Smooth muscle cell (in vitro differentiated cells): ENCODE data around the gene MIEF1. TPM values are rescaled to one million over a fixed set of nuclear protein-coding genes. Genes with fewer than 3 reads are reported as not detected.
A peak's percentile ranks its signal among the peaks of the same experiment; 100 is the strongest.

ENCODE experiments used
- DNase-seq: peaks from one replicate; lab custom pipeline; 2025; ENCODE audit not compliant: unreplicated experiment; lab: John Stamatoyannopoulos, UW
- H2AFZ ChIP-seq: fragments of 200-600 bp; sonication (generic); 2 replicates; pipeline ENCODE4 v1.6.0; 2016; ENCODE audit warnings: antibody characterized with exemption, low read depth, mild to moderate bottlenecking
- H3F3A ChIP-seq: fragments of 200-600 bp; sonication (generic); 2 replicates; pipeline ENCODE4 v1.6.0; 2017; ENCODE audit warnings: antibody characterized with exemption, low read depth
- H3K27ac ChIP-seq: fragments of 200-600 bp; sonication (generic); 2 replicates; pipeline ENCODE4 v1.5.1; 2016; ENCODE audit warnings: low read depth, mild to moderate bottlenecking
- H3K27me3 ChIP-seq: fragments of 200-600 bp; sonication (generic); 2 replicates; pipeline ENCODE4 v1.6.1; 2016; ENCODE audit warnings: low read depth, mild to moderate bottlenecking
- H3K36me3 ChIP-seq: fragments of 200-600 bp; sonication (generic); 2 replicates; pipeline ENCODE4 v1.5.1; 2016; ENCODE audit warnings: low read depth
- H3K4me1 ChIP-seq: fragments of 200-600 bp; sonication (generic); 2 replicates; pipeline ENCODE4 v1.5.1; 2016; ENCODE audit warnings: low read depth
- H3K4me2 ChIP-seq: fragments of 200-600 bp; sonication (generic); 2 replicates; pipeline ENCODE4 v1.6.0; 2016; ENCODE audit warnings: mild to moderate bottlenecking
- H3K4me3 ChIP-seq: fragments of 200-600 bp; sonication (generic); 2 replicates; pipeline ENCODE4 v1.5.1; 2016; ENCODE audit warnings: mild to moderate bottlenecking
- H3K79me2 ChIP-seq: fragments of 200-600 bp; sonication (generic); 2 replicates; pipeline ENCODE4 v1.6.0; 2016; ENCODE audit warnings: low read depth, mild to moderate bottlenecking
- H3K9ac ChIP-seq: fragments of 200-600 bp; sonication (generic); 2 replicates; pipeline ENCODE4 v1.6.0; 2016; ENCODE audit warnings: low read depth
- H3K9me3 ChIP-seq: fragments of 200-600 bp; sonication (generic); replicated peaks from 2 replicates; pipeline ENCODE4 v1.5.1; 2016; ENCODE audit warnings: low read depth
- H4K20me1 ChIP-seq: fragments of 200-600 bp; sonication (generic); 2 replicates; pipeline ENCODE4 v1.6.0; 2016; ENCODE audit warnings: low read depth
- WGBS: methylation state at CpG from one replicate; pipeline ENCODE4 v1.1.7; 2016; ENCODE audit warnings: low lambda C conversion rate; 5-methylcytosine and 5-hydroxymethylcytosine counted together
- polyA plus RNA-seq: library from polyadenylated mRNA; unstranded; fragments of >200 nt; fragmentation: Nextera tagmentation; extraction: Ambion mirVana; gene quantifications from 2 replicates; pipeline ENCODE4 v1.2.1, GENCODE V29; 2016
- total RNA-seq: library from RNA; depleted of rRNA; stranded (reverse); fragments of >200 nt; gene quantifications from 2 replicates; pipeline ENCODE4 v1.2.3, GENCODE V29; 2014
- TF ChIP-seq, protein P1 (sequence below): fragments of 200-600 bp; sonication (generic); IDR thresholded peaks from 2 replicates; pipeline ENCODE4 v1.5.1; 2017; ENCODE audit warnings: borderline replicate concordance, mild to moderate bottlenecking, antibody characterized with exemption; ENCODE audit not compliant: insufficient read depth, poor library complexity, severe bottlenecking

The MIEF1 gene
- total and polyA plus RNA-seq, 2 experiments from 2014 or later: 11.1 to 14.5 TPM

DNA sequence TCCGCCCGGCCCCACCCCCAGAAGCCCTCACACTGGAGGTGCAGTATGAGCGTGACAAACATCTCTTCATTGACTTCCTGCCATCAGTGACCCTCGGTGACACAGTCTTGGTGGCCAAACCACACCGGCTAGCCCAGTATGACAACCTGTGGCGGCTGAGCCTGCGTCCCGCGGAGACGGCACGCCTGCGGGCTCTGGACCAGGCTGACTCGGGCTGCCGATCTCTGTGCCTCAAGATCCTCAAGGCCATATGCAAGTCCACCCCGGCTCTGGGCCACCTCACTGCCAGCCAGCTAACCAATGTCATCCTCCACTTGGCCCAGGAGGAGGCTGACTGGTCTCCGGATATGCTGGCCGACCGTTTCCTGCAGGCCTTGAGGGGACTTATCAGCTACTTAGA lies 11.7 kb downstream of the MIEF1 start:
- TF ChIP-seq, protein P1, sequence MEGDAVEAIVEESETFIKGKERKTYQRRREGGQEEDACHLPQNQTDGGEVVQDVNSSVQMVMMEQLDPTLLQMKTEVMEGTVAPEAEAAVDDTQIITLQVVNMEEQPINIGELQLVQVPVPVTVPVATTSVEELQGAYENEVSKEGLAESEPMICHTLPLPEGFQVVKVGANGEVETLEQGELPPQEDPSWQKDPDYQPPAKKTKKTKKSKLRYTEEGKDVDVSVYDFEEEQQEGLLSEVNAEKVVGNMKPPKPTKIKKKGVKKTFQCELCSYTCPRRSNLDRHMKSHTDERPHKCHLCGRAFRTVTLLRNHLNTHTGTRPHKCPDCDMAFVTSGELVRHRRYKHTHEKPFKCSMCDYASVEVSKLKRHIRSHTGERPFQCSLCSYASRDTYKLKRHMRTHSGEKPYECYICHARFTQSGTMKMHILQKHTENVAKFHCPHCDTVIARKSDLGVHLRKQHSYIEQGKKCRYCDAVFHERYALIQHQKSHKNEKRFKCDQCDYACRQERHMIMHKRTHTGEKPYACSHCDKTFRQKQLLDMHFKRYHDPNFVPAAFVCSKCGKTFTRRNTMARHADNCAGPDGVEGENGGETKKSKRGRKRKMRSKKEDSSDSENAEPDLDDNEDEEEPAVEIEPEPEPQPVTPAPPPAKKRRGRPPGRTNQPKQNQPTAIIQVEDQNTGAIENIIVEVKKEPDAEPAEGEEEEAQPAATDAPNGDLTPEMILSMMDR: no peak
- Histone ChIP-seq H3K9me3 (no peaks in the 10 kb centered on the region), H3K79me2 (peaks cover 20% of the 10 kb centered on the region), H3K9ac (no peak overlapping the region), H3K27me3 (no peaks in the 10 kb centered on the region), H3K27ac (no peak overlapping the region), H3K36me3 (no peaks in the 10 kb centered on the region), H3K4me1 (peaks cover 6% of the 10 kb centered on the region), H2AFZ (no peak overlapping the region), H4K20me1 (peaks cover 32% of the 10 kb centered on the region), H3K4me2 (no peak overlapping the region), H3K4me3 (no peak overlapping the region), H3F3A (peaks cover 7% of the 10 kb centered on the region)
- WGBS: 96% methylated on average over 18 of the region's 18 CpGs
- no peak for DNase-seq

DNA sequence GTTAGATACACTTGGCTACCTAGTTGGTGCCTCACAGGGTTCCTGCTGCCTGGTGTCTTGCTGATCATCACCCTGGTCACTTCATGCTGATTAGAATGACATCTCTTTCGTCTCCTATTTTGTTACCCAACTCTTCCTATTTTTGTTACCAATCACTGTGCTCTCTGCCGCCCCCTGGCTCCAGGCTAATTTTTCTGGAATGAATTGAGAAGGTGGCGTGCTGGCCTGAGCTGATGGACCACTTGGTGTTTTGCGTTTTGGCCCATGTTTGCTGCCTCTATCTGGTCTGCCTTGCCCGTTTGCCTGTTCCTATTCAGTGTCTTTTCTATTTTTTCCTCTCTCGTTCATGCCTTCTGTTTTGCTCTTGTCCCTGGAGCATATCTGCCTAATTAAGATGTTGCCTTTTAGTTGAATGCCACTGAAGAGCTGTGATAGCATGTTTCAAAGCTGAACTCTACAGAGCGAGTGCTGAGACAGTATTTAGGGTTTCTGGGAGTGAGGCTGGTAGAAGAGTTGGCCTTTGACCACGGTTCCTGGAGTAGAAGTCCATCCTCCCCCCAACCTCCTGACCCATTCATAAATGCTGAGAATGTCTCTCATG lies 12.4 kb downstream of the MIEF1 start:
- no peak overlapping the region for H2AFZ ChIP-seq
- 62% methylated on average over 8 of the region's 8 CpGs for WGBS
- H3K4me3 ChIP-seq: no peak overlapping the region
- no peak overlapping the region for H3K27ac ChIP-seq
- H3K27me3 ChIP-seq: no peaks in the 10 kb centered on the region
- H3F3A ChIP-seq: peaks cover 9% of the 10 kb centered on the region
- H3K79me2 ChIP-seq: peaks cover 13% of the 10 kb centered on the region
- H3K9ac ChIP-seq: no peak overlapping the region
- no peaks in the 10 kb centered on the region for H3K36me3 ChIP-seq
- no peak for DNase-seq
- peaks cover 10% of the 10 kb centered on the region for H3K4me1 ChIP-seq
- H4K20me1 ChIP-seq: peaks cover 26% of the 10 kb centered on the region
- TF ChIP-seq, protein P1: peak; percentile 70
- H3K4me2 ChIP-seq: no peak overlapping the region
- H3K9me3 ChIP-seq: no peaks in the 10 kb centered on the region

DNA sequence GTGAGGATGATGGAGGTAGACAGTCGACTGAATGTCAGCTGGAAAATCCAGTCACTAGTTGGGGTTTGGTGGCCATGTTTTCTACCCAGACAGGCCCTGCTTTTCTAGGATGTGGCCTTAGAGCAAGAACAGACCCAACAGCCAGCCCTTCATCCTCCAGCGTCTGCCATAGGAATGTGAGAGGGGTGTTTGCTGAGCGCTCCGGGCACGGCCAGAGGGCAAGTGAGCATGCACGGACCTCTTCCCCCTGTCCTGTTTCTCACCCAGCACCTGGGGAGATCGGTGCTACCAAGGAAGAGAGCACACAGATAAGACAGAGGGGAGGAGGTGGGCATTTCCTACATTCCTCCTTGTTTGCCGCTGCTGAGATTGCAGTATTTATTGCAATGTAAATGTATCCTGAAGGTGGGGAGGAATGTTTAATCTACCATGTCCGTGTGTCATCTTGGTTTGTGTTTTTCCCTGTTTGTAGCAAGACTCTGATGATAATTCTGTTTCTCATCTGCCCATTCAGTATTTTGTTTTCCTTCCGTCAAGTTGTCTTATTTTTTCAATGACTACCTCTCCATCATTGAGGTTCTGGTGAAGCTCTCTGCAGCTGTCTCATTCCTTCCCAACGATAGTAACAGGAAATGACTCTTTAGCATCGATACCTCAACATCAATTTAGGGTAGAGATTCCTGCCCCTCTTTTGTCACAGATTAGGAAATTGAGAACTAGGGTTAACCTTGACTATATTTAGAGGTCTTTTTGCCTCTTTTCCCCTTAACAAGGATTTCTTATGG lies 13.4 kb downstream of the MIEF1 start:
- Histone ChIP-seq H3K79me2 (peaks cover 9% of the 10 kb centered on the region), H4K20me1 (peaks cover 16% of the 10 kb centered on the region), H3K4me3 (no peak overlapping the region), H3K9ac (no peak overlapping the region), H3K36me3 (no peaks in the 10 kb centered on the region), H3K9me3 (no peaks in the 10 kb centered on the region), H3F3A (peaks cover 9% of the 10 kb centered on the region), H3K27ac (no peak overlapping the region), H3K27me3 (no peaks in the 10 kb centered on the region), H3K4me2 (no peak overlapping the region), H2AFZ (no peak overlapping the region), H3K4me1 (peaks cover 10% of the 10 kb centered on the region)
- TF ChIP-seq, protein P1: no peak
- DNase-seq: no peak
- WGBS: 91% methylated on average over 12 of the region's 12 CpGs
